Measurements from ENCODE around the gene KCNF1. TPM values are rescaled to one million over a fixed set of nuclear protein-coding genes. Genes with fewer than 3 reads are reported as not detected.

KCNF1 gene
- total and polyA plus RNA-seq, 2 experiments from 2014 or later, result 0.10 to 0.97 TPM

DNA sequence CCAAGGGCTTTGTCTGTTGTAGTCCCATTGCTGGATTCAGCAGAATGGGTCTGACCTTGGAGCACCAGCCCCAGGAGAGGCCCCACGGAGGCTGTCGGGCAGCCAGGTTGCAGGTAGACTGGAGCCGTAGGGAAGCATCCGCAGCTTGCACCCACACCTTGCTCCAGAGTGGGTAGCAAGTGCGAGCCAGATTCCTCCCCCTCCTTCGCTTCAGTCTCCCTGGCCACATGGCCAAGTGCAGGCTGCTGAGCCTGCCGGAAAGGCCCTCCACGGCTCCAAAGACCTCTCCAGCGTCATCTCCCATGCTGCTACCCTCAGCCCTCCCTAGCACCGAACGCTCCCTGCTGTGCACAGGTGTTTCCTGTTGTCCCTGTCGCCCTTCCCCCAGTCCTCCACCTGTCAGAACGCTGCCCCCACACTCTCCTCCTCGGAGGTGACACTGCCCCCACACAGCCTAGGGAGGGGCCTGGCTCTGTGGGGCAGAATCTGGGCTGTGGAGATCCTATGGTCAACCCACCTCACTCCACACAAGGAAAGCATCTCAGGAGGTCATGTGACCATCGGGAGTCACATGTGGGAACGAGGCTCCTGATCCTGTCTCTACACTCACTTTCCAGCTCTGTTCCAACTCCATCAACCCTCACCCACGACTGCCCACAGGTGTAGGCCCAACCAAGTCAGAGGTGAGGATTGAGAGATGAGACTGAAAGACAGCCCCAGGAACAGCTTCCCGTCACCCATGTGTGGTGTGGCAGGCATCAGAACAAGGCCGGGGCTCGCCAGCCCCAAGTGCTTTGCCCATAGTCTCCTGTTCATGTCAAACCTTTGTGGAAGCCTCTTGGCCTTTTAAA, 8.3 kb downstream of the KCNF1 start:
- no peaks in the 10 kb centered on the region for H4K20me1 ChIP-seq (ENCODE audit: insufficient read depth)
- 48 to 51% methylated on average over 19 to 20 of the region's 20 CpGs for WGBS, 2 experiments (ENCODE audit: low coverage in 1 of 2, low lambda C conversion rate in 2 of 2, missing lambda C conversion rate in 2 of 2)
- no peak overlapping the region for H3K27ac ChIP-seq

DNA sequence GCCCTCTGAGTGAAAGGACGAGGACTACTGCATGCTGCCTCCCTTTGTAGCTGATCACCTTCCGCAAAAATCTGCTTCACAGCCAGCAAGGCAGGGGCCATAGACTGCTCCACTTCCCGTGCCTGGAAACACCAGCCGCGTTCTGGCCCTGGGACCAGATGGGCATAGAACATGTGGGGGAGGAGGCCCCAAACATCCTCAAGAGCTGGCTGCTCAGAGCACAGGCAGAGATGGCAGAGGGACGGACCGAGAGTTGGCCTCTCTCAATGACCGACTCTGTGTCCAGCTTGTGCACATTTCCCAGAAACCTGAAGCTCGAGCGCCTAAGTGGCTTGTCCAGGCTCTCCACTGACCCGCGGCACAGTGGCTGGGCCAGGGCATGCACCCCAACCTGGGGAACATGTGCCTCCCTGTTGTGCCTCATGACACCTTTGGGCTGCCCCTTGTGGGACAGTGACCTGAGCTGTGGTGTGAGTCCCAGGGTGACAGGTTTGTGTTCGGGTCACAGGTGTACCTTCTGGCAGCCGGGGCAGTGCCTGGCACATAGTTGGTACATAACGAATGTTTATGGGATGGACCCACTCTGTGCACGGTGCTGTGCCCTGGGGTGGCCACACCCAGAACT, 9.1 kb downstream of the KCNF1 start:
- no peak overlapping the region for H3K4me2 ChIP-seq (ENCODE audit: unreplicated experiment)
- H2AFZ ChIP-seq, result no peak overlapping the region
- H3K4me1 ChIP-seq (ENCODE audit: insufficient read depth), result no peaks in the 10 kb centered on the region
- WGBS, 2 experiments (ENCODE audit: low coverage in 1 of 2, low lambda C conversion rate in 2 of 2, missing lambda C conversion rate in 2 of 2), result 62 to 65% methylated on average over 16 of the region's 16 CpGs
- H3K9ac ChIP-seq, result no peak overlapping the region
- H3K9me2 ChIP-seq (ENCODE audit: insufficient read depth), result no peaks in the 10 kb centered on the region
- no peak overlapping the region for H3K4me3 ChIP-seq
- DNase-seq, result no peak
- TF ChIP-seq EZH2phosphoT487 (IDR thresholded peaks at IDR 0.05; ENCODE audit: insufficient read depth, low read depth), result no peak
- TF ChIP-seq EZH2 (IDR thresholded peaks at IDR 0.05; ENCODE audit: insufficient read depth, poor library complexity, severe bottlenecking), result no peak
- H3K79me2 ChIP-seq (ENCODE audit: insufficient read depth), result no peaks in the 10 kb centered on the region
- H4K20me1 ChIP-seq (ENCODE audit: insufficient read depth), result no peaks in the 10 kb centered on the region
- no peak overlapping the region for H3K27ac ChIP-seq
- H3F3A ChIP-seq (ENCODE audit: insufficient read depth), result no peaks in the 10 kb centered on the region
- H3K27me3 ChIP-seq (replicated peaks; ENCODE audit: insufficient read depth), result peaks cover 5% of the 10 kb centered on the region; the same call in 1 of the 2 replicates
- no peaks in the 10 kb centered on the region for H3K36me3 ChIP-seq (ENCODE audit: low read depth)
- H3K9me3 ChIP-seq (ENCODE audit: low read depth), result no peaks in the 10 kb centered on the region
- in situ Hi-C loops (cut with MboI), result no loop called here

More for the DNA sequence above, 8.3 kb downstream of the KCNF1 start:
- in situ Hi-C loops (cut with MboI), result no loop called here
- no peak overlapping the region for H3K9ac ChIP-seq
- H3K79me2 ChIP-seq (ENCODE audit: insufficient read depth), result no peaks in the 10 kb centered on the region
- no peaks in the 10 kb centered on the region for H3K4me1 ChIP-seq (ENCODE audit: insufficient read depth)
- DNase-seq, result no peak
- H3K9me2 ChIP-seq (ENCODE audit: insufficient read depth), result no peaks in the 10 kb centered on the region
- no peaks in the 10 kb centered on the region for H3F3A ChIP-seq (ENCODE audit: insufficient read depth)
- H3K9me3 ChIP-seq (ENCODE audit: low read depth), result no peaks in the 10 kb centered on the region
- TF ChIP-seq EZH2 (IDR thresholded peaks at IDR 0.05; ENCODE audit: insufficient read depth, poor library complexity, severe bottlenecking) (no peak), EZH2phosphoT487 (IDR thresholded peaks at IDR 0.05; ENCODE audit: insufficient read depth, low read depth) (no peak)
- H3K4me2 ChIP-seq (ENCODE audit: unreplicated experiment), result no peak overlapping the region
- no peak overlapping the region for H2AFZ ChIP-seq
- H3K36me3 ChIP-seq (ENCODE audit: low read depth), result no peaks in the 10 kb centered on the region
- H3K4me3 ChIP-seq, result no peak overlapping the region
- H3K27me3 ChIP-seq (replicated peaks; ENCODE audit: insufficient read depth), result no peaks in the 10 kb centered on the region

DNA sequence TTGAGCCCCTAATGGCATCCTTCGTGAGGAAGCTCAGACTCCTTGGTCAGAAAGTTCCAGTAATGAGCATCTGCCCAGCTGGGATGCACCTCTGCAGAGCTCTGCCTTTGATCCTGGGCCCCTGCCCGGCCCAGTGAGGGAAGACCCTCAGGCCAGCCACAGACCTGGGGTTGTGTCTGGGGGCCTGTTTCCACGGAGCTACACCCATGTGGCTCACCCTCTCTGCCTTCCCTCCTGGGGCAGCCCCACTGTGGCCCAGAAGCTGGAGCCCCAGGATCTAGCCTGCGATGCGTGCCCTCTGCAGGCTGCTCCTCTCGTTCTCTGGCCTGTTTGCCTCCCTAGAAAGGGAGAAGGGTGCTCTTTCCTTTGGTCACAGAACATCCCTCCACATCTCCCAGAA, 9.8 kb downstream of the KCNF1 start:
- H3K4me2 ChIP-seq (ENCODE audit: unreplicated experiment), result no peak overlapping the region
- H3K9me3 ChIP-seq (ENCODE audit: low read depth), result no peaks in the 10 kb centered on the region
- in situ Hi-C loops (cut with MboI), result no loop called here
- H3K4me1 ChIP-seq (ENCODE audit: insufficient read depth), result 0 out of 2 replicates have a peak, but pooled peaks cover 3% of the 10 kb centered on the region
- WGBS, 2 experiments (ENCODE audit: low coverage in 1 of 2, low lambda C conversion rate in 2 of 2, missing lambda C conversion rate in 2 of 2), result 53 to 59% methylated on average over 6 of the region's 6 CpGs
- no peak overlapping the region for H3K27ac ChIP-seq
- no peaks in the 10 kb centered on the region for H3F3A ChIP-seq (ENCODE audit: insufficient read depth)
- H2AFZ ChIP-seq, result no peak overlapping the region
- H3K36me3 ChIP-seq (ENCODE audit: low read depth), result no peaks in the 10 kb centered on the region
- H3K79me2 ChIP-seq (ENCODE audit: insufficient read depth), result no peaks in the 10 kb centered on the region
- H3K9ac ChIP-seq, result no peak overlapping the region
- no peak for DNase-seq
- H3K4me3 ChIP-seq, result no peak overlapping the region
- H4K20me1 ChIP-seq (ENCODE audit: insufficient read depth), result no peaks in the 10 kb centered on the region
- TF ChIP-seq EZH2 (IDR thresholded peaks at IDR 0.05; ENCODE audit: insufficient read depth, poor library complexity, severe bottlenecking) (no peak), EZH2phosphoT487 (IDR thresholded peaks at IDR 0.05; ENCODE audit: insufficient read depth, low read depth) (no peak)
- H3K9me2 ChIP-seq (ENCODE audit: insufficient read depth), result no peaks in the 10 kb centered on the region
- H3K27me3 ChIP-seq (replicated peaks; ENCODE audit: insufficient read depth), result peaks cover 6% of the 10 kb centered on the region; the same call in 1 of the 2 replicates

DNA sequence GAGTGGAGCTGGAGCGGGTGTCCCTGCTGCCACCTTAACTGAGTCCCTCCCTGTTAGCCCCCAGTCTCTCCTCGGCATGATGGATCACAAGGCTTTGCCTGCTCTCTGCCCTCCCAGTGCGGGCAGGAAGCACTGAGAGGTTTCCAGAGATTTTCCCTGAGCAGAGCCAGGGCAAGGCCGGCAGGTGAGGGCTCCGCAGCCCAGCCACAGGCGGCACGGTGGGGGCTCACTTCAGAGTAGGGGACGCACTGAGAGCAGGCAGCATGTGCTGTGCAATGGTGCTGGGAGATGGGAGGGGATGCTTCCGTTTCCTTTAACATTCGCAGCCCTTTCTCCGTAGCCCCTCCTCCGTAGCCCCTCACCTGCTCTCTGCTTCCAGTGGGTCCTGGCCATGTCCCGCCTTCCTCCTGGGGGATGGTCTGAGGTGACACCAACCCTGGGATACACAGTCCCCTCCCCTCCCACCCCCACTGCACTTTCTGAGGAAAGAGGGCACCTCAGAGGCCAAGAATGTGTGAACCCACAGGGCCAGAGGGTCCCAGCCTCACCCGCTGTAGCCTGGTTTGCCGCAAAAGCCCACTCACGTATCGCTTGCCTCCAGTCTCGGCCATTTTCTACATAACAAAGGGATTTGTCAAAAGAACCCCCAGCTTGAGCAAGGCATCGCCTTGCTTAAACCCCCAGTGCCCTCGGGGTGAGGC, 10.7 kb downstream of the KCNF1 start:
- WGBS, 2 experiments (ENCODE audit: low coverage in 1 of 2, low lambda C conversion rate in 2 of 2, missing lambda C conversion rate in 2 of 2), result 58 to 59% methylated on average over 20 of the region's 20 CpGs
- H3K4me3 ChIP-seq, result no peak overlapping the region
- peaks cover 11% of the 10 kb centered on the region; the same call in 1 of the 2 replicates for H3K27me3 ChIP-seq (replicated peaks; ENCODE audit: insufficient read depth)
- in situ Hi-C loops (cut with MboI), result no loop called here
- no peak for DNase-seq
- H3K9me2 ChIP-seq (ENCODE audit: insufficient read depth), result no peaks in the 10 kb centered on the region
- H3K27ac ChIP-seq, result no peak overlapping the region
- no peaks in the 10 kb centered on the region for H3K79me2 ChIP-seq (ENCODE audit: insufficient read depth)
- H4K20me1 ChIP-seq (ENCODE audit: insufficient read depth), result no peaks in the 10 kb centered on the region
- no peak overlapping the region for H3K4me2 ChIP-seq (ENCODE audit: unreplicated experiment)
- H3K9ac ChIP-seq, result no peak overlapping the region
- 0 out of 2 replicates have a peak, but pooled peaks cover 8% of the 10 kb centered on the region for H3K4me1 ChIP-seq (ENCODE audit: insufficient read depth)
- no peaks in the 10 kb centered on the region for H3K36me3 ChIP-seq (ENCODE audit: low read depth)
- H3K9me3 ChIP-seq (ENCODE audit: low read depth), result no peaks in the 10 kb centered on the region
- no peaks in the 10 kb centered on the region for H3F3A ChIP-seq (ENCODE audit: insufficient read depth)
- TF ChIP-seq EZH2 (IDR thresholded peaks at IDR 0.05; ENCODE audit: insufficient read depth, poor library complexity, severe bottlenecking) (no peak), EZH2phosphoT487 (IDR thresholded peaks at IDR 0.05; ENCODE audit: insufficient read depth, low read depth) (no peak)
- H2AFZ ChIP-seq, result no peak overlapping the region

Data from GM23248 (cell line).